GM12872 (cell line): ENCODE data around the gene IGFBP6.

ENCODE experiments used
- TF ChIP-seq, protein P1 (sequence below): IDR thresholded peaks from 3 replicates; pipeline ENCODE4 v1.5.1; 2011; ENCODE audit warnings: low read depth, mild to moderate bottlenecking, low read length, moderate library complexity; ENCODE audit not compliant: insufficient read depth

Gene IGFBP6

GRCh38 chr12:53079226-53080117 lies 18.0 kb upstream of the IGFBP6 start, which contains the start of gene SPRYD3:
Gene SPRYD3, minus strand, starts transcription at chr12:53079390. Its CDS starts 57 bp downstream, at chr12:53079333.
- TF ChIP-seq, protein P1, sequence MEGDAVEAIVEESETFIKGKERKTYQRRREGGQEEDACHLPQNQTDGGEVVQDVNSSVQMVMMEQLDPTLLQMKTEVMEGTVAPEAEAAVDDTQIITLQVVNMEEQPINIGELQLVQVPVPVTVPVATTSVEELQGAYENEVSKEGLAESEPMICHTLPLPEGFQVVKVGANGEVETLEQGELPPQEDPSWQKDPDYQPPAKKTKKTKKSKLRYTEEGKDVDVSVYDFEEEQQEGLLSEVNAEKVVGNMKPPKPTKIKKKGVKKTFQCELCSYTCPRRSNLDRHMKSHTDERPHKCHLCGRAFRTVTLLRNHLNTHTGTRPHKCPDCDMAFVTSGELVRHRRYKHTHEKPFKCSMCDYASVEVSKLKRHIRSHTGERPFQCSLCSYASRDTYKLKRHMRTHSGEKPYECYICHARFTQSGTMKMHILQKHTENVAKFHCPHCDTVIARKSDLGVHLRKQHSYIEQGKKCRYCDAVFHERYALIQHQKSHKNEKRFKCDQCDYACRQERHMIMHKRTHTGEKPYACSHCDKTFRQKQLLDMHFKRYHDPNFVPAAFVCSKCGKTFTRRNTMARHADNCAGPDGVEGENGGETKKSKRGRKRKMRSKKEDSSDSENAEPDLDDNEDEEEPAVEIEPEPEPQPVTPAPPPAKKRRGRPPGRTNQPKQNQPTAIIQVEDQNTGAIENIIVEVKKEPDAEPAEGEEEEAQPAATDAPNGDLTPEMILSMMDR = no peak

DNA sequence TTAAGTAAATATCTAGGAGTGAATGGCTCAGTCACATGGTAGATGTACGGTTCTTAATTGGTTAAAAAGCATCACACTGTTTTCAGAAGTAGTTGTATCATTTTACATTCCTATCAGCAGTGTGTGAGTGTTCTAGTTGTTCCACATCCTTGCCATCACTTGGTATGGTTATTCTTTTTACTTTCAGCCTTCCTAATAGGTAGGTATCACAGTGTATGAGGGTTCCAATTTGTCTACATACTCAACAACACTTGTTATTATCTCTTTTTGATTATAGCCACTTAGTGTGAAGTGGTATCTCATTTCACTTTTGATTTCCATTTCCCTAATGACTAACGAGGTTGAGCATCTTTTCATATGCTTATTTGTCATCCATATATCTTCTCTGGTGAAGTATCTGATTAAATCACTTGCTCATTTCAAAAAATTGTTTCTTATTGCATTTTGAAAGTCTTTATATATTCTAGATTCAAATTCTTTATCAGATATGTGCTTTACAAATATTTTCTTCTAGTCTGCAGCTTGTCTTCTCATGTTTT lies 14.8 kb upstream of the IGFBP6 start:
- TF ChIP-seq, protein P1 = no peak

DNA sequence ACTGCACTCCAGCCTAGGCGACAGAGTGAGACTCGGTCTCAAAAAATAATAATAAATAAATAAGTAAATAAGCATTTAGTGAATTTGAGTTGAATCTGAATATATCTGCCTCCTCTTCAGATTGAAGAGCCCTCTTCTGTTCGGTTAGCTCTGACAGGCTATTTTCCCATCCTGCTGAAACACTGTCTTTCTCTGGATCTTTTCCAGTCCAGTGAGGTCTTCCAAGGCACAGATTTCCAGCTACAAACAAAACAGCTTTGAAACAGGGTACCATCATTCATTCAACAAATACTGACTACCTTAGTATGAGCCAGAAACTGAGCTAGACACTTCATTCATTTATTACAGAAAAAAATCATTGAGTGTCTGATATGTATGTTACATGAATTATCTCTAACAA lies 11.1 kb upstream of the IGFBP6 start:
- TF ChIP-seq, protein P1 = no peak

- TF ChIP-seq, protein P1 = no peak
Measured at GRCh38 chr12:53090105-53090504, 7.4 kb upstream of the IGFBP6 start.

GRCh38 chr12:53090554-53090953 lies 6.9 kb upstream of the IGFBP6 start:
- TF ChIP-seq, protein P1 = no peak

DNA sequence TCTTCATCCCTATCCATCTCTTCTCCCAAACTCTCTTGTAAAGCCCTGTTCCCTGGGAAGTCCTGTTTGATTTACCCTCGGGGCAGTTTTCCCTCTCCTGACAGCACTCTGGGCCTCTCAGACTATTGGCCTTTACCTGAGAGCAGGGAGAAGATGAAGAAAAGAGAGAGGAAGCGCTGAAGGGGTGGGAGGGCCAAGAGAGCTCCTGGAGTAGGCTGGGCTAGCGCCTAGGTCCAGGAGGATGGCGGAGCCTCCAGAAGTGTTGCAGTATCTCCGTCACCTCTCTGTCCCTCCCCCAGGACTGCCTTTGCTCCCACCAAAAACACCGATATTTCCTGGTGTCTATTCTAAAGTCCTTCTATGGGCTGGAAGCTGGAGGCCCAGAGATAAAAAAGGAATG lies 5.7 kb upstream of the IGFBP6 start:
- TF ChIP-seq, protein P1 = no peak

DNA sequence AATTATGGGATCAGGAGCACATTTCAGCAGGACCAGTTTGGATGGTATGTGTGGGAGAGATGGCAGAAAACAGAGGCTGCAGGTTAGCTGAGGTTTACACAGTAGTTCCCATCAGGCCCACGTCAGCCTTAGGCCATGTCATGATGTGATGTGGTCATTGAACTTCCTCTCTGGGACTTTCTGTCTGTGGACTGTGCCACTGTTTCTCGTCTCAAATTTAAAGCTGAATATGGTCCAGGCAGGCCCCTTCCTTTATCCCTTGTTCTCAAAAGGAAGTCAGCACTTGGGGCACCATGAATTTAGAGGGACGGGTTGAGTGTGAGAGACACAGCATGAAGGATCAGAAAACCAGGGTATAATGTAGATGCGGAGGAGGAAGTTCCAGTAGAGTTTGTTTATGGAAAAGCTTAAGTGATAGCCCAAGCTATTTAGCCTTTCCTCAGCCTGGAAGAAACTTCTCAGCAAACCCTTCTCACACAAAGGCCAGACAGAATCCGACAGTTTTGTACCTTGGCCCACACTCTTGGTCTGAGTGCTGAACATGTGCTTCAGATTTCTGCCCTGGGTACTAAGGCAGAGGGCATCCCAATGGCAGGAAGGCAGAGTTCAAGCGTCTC lies 3.6 kb upstream of the IGFBP6 start:
- TF ChIP-seq, protein P1 = no peak
